Osteocyte (in vitro differentiated cells): Measurements from ENCODE around the gene UBR1. TPM values are rescaled to one million over a fixed set of nuclear protein-coding genes. Genes with fewer than 3 reads are reported as not detected.
"Not testable (repeated sequence)": the region's sequence is repeated elsewhere in the genome, so short reads cannot be mapped to it uniquely, and the experiment has no call there.

Experiments
- DNase-seq: peaks from one replicate; pipeline ENCODE4 v3.0.0; 2021; ENCODE audit warnings: mixed read lengths; ENCODE audit not compliant: unreplicated experiment; ENCODE audit errors: extremely low spot score
- H3K27ac Mint-ChIP-seq: one replicate; pipeline ENCODE4 v1.8.0; 2021; ENCODE audit warnings: mild to moderate bottlenecking, mixed read lengths; ENCODE audit not compliant: unreplicated experiment
- H3K27me3 Mint-ChIP-seq: one replicate; pipeline ENCODE4 v1.8.0; 2021; ENCODE audit warnings: mixed read lengths; ENCODE audit not compliant: unreplicated experiment
- H3K36me3 Mint-ChIP-seq: one replicate; pipeline ENCODE4 v1.8.0; 2021; ENCODE audit warnings: mixed read lengths; ENCODE audit not compliant: unreplicated experiment
- H3K4me1 Mint-ChIP-seq: one replicate; pipeline ENCODE4 v1.8.0; 2021; ENCODE audit warnings: mixed read lengths; ENCODE audit not compliant: unreplicated experiment
- H3K4me3 Mint-ChIP-seq: one replicate; pipeline ENCODE4 v1.8.0; 2021; ENCODE audit warnings: mild to moderate bottlenecking, moderate library complexity, mixed read lengths; ENCODE audit not compliant: unreplicated experiment
- H3K9me3 Mint-ChIP-seq: one replicate; pipeline ENCODE4 v1.8.0; 2021; ENCODE audit warnings: mixed read lengths; ENCODE audit not compliant: unreplicated experiment
- total RNA-seq: library from RNA; stranded (reverse); gene quantifications from 2 replicates; pipeline ENCODE4 v1.2.1, GENCODE V29; 2021
- TF ChIP-seq, protein P1 (sequence below): fragments of 200-600 bp; sonication (generic); IDR thresholded peaks from 2 replicates; pipeline ENCODE4 v1.5.0; 2021; ENCODE audit warnings: antibody characterized with exemption, mild to moderate bottlenecking, moderate library complexity

UBR1 gene
- total RNA-seq, 1 donor from 2014 or later: 31.4 TPM

DNA sequence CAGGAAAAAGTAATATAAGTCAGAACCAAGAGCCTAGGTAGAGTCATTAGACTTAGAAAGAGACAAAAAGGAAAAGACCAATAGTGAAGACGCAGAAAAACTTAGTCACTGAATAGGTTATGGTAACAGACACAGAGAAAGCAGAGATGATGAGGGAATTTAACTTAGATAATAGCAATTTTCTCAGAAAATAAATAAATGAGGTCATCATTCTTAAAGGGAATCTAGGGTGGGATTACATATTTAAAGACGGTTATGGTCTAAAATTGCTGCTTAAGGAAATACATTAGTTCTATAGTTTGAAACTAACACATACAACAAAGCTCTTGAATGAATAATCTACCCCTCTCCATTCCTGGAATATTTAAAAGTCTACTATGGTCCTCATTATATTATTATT, 59.4 kb downstream of the UBR1 start:
- H3K9me3 Mint-ChIP-seq: peaks cover 5% of the 10 kb centered on the region
- H3K36me3 Mint-ChIP-seq: peaks cover 48% of the 10 kb centered on the region
- H3K27ac Mint-ChIP-seq: no peak overlapping the region
- H3K4me3 Mint-ChIP-seq: no peak overlapping the region
- H3K27me3 Mint-ChIP-seq: no peaks in the 10 kb centered on the region
- no peaks in the 10 kb centered on the region for H3K4me1 Mint-ChIP-seq
- DNase-seq: no peak
- TF ChIP-seq, protein P1, sequence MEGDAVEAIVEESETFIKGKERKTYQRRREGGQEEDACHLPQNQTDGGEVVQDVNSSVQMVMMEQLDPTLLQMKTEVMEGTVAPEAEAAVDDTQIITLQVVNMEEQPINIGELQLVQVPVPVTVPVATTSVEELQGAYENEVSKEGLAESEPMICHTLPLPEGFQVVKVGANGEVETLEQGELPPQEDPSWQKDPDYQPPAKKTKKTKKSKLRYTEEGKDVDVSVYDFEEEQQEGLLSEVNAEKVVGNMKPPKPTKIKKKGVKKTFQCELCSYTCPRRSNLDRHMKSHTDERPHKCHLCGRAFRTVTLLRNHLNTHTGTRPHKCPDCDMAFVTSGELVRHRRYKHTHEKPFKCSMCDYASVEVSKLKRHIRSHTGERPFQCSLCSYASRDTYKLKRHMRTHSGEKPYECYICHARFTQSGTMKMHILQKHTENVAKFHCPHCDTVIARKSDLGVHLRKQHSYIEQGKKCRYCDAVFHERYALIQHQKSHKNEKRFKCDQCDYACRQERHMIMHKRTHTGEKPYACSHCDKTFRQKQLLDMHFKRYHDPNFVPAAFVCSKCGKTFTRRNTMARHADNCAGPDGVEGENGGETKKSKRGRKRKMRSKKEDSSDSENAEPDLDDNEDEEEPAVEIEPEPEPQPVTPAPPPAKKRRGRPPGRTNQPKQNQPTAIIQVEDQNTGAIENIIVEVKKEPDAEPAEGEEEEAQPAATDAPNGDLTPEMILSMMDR: no peak

DNA sequence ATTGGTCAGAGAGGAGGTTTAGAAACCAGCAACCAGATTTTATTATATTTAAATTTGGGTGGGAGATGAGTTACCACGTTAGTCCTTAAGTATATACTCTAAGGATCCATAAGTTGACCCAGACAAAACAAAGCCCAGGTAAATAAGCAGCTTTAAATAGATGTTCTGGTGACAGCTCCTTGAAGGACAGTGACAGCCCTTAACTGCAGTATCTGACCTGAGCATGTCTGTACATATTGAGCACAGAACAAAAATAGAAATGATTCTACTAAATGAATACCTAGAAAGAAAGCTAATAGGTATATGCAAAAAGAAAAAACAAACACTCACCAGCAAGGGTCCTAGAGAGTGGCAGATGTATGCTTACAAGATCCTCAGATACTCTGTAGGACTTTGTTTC, 63.0 kb downstream of the UBR1 start:
- H3K9me3 Mint-ChIP-seq: peaks cover 8% of the 10 kb centered on the region
- no peak for DNase-seq

DNA sequence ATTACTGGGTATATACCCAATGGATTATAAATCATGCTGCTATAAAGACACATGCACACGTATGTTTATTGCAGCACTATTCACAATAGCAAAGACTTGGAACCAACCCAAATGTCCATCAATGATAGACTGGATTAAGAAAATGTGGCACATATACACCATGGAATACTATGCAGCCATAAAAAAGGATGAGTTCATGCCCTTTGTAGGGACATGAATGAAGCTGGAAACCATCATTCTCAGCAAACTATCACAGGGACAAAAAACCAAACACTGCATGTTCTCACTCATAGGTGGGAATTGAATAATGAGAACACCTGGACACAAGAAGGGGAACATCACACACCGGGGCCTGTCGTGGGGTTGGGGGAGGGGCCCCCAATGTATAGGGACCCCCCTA, 64.8 kb downstream of the UBR1 start:
- peaks cover 36% of the 10 kb centered on the region for H3K36me3 Mint-ChIP-seq

More for the DNA sequence above, 63.0 kb downstream of the UBR1 start:
- Mint-ChIP-seq H3K27ac (no peak overlapping the region), H3K36me3 (peaks cover 40% of the 10 kb centered on the region), H3K4me1 (no peaks in the 10 kb centered on the region), H3K27me3 (no peaks in the 10 kb centered on the region), H3K4me3 (no peak overlapping the region)
- TF ChIP-seq, protein P1: no peak

DNA sequence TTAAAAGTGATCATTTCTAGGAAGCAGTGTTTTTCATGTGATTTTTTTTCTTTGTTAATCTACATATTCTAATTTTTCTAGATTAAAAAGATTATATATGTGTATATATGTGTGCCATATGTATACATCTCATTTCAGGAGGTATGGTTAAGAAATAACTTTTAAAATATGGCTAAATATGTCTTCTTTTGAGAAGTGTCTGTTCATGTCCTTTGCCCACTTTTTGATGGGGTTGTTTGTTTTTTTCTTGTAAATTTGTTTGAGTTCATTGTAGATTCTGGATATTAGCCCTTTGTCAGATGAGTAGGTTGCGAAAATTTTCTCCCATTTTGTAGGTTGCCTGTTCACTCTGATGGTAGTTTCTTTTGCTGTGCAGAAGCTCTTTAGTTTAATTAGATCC, 70.6 kb downstream of the UBR1 start:
- H3K9me3 Mint-ChIP-seq: not testable (repeated sequence)
- peaks cover 33% of the 10 kb centered on the region for H3K36me3 Mint-ChIP-seq

More for the DNA sequence above, 64.8 kb downstream of the UBR1 start:
- not testable (repeated sequence) for H3K9me3 Mint-ChIP-seq, H3K4me1 Mint-ChIP-seq, H3K27me3 Mint-ChIP-seq, H3K27ac Mint-ChIP-seq, DNase-seq, H3K4me3 Mint-ChIP-seq

DNA sequence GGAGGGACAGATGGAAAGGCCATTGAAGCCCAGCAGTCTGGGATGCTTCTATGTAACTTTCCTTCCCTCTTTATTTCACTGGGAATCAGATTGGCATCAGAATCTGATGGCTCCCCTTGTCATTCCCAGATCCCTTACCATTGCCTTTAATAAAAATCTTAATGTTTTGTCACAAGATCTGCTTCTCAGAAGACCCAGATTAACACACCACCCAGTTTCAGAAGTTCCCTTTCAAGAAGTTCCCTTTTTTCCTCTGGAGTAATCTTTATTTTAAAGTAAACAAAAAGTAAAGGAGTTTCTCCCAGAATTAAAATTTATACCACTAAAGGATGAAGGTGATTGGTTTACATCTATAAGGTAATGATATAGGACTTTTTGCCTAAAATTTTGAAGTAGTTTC, 76.4 kb downstream of the UBR1 start:
- Mint-ChIP-seq H3K4me1 (no peaks in the 10 kb centered on the region), H3K9me3 (no peaks in the 10 kb centered on the region), H3K27ac (no peak overlapping the region), H3K27me3 (no peaks in the 10 kb centered on the region), H3K36me3 (peaks cover 51% of the 10 kb centered on the region), H3K4me3 (no peak overlapping the region)
- TF ChIP-seq, protein P1: no peak
- no peak for DNase-seq

More for the DNA sequence above, 70.6 kb downstream of the UBR1 start:
- DNase-seq, H3K4me1 Mint-ChIP-seq, H3K4me3 Mint-ChIP-seq, H3K27ac Mint-ChIP-seq, H3K27me3 Mint-ChIP-seq: not testable (repeated sequence)

DNA sequence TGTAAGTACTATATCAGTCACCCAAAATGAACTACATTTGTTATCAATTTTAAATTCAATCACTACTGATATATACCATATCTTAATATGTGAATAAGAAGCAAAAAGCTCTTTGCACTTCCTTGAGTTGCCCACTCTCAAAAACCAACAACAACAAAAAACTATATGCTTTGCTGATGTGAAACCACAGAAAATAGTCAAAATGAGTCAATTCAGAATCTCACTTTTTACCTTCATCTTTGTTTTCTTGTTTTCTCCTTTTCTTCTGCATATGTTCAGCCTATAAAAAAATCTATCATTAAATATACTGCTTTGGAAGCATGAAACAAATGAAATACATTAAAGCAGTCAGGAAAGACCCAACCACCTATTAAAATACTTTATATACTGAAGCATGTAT, 80.7 kb downstream of the UBR1 start:
- no peaks in the 10 kb centered on the region for H3K27me3 Mint-ChIP-seq
- H3K4me1 Mint-ChIP-seq: no peaks in the 10 kb centered on the region
- H3K36me3 Mint-ChIP-seq: peaks cover 58% of the 10 kb centered on the region
- no peak overlapping the region for H3K27ac Mint-ChIP-seq
- no peak for DNase-seq
- H3K4me3 Mint-ChIP-seq: no peak overlapping the region
- TF ChIP-seq, protein P1: no peak
- no peaks in the 10 kb centered on the region for H3K9me3 Mint-ChIP-seq

DNA sequence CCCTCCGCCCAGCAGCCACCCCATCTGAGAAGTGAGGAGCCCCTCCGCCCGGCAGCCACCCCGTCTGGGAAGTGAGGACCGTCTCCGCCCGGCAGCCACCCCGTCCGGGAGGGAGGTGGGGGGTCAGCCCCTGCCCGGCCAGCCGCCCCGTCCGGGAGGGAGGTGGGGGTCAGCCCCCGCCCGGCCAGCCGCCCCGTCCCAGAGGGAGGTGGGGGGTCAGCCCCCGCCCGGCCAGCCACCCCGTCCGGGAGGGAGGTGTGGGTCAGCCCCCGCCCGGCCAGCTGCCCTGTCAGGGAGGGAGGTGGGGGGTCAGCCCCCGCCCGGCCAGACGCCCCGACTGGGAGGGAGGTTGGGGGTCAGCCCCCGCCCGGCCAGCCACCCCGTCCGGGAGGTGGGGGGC, 91.2 kb downstream of the UBR1 start:
- not testable (repeated sequence) for H3K27me3 Mint-ChIP-seq, DNase-seq, H3K9me3 Mint-ChIP-seq, H3K4me1 Mint-ChIP-seq, H3K4me3 Mint-ChIP-seq, H3K27ac Mint-ChIP-seq
- peaks cover 22% of the 10 kb centered on the region for H3K36me3 Mint-ChIP-seq
